ENCODE data around the gene SERTAD2. TPM values are rescaled to one million over a fixed set of nuclear protein-coding genes. Genes with fewer than 3 reads are reported as not detected.

Gene SERTAD2
- total RNA-seq, 4 donors from 2014 or later = 13.7 to 17.3 (median 16.6) TPM

DNA sequence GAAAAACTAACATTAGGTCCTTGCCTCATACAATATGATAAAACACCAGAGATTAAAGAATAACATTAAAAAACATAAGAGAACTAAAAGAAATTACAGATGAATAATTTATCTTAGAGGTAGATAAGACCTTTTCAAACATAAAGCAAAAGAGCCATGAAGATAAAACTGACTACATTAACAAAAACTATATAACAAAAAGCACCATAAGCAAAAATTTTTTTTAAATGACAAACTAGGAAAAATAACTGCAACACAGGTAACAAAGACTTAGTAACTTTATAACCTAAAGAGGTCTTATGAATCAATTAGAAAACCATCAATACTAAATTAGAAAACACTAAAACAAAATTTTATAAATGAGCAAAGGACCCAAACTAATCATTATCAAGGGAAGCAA is 16.3 kb upstream of the SERTAD2 start:
- H3K27ac ChIP-seq = no peak overlapping the region
- H3K4me1 ChIP-seq = no peaks in the 10 kb centered on the region
- no peaks in the 10 kb centered on the region for H3K36me3 ChIP-seq
- intact Hi-C loops (cut with DNase I) = no loop called here
- DNase-seq = no peak
- H3K4me3 ChIP-seq (replicated peaks in 1 of 3) = no peak overlapping the region
- TF ChIP-seq, protein P1, sequence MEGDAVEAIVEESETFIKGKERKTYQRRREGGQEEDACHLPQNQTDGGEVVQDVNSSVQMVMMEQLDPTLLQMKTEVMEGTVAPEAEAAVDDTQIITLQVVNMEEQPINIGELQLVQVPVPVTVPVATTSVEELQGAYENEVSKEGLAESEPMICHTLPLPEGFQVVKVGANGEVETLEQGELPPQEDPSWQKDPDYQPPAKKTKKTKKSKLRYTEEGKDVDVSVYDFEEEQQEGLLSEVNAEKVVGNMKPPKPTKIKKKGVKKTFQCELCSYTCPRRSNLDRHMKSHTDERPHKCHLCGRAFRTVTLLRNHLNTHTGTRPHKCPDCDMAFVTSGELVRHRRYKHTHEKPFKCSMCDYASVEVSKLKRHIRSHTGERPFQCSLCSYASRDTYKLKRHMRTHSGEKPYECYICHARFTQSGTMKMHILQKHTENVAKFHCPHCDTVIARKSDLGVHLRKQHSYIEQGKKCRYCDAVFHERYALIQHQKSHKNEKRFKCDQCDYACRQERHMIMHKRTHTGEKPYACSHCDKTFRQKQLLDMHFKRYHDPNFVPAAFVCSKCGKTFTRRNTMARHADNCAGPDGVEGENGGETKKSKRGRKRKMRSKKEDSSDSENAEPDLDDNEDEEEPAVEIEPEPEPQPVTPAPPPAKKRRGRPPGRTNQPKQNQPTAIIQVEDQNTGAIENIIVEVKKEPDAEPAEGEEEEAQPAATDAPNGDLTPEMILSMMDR (IDR thresholded peaks at IDR 0.05) = no peak
- TF ChIP-seq POLR2A (IDR thresholded peaks at IDR 0.05) = no peak
- no peaks in the 10 kb centered on the region for H3K9me3 ChIP-seq
- no peaks in the 10 kb centered on the region for H3K27me3 ChIP-seq

DNA sequence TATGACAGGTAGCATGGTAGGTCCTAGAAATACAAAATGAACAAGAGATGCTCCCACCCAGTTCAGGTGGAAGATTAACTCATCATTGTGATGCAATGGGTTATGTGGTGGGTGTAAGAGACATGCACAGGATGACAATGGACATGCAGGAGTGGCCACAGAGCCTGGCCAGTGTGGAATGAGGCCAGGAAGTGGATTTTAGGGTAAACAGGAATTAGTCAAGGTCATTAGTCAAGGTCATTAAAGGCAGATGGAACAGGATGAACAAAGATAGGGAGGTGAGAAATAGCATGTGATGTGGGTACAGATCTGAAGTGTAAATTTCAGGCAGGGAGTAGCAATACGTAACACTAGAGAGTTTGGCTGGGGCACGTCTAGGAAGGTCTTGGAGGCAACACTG is 15.6 kb upstream of the SERTAD2 start:
- WGBS, 2 donors = 88 to 94% methylated on average over 2 of the region's 2 CpGs
- no peak overlapping the region for H3K27ac ChIP-seq
- H3K36me3 ChIP-seq = no peaks in the 10 kb centered on the region
- no peak for DNase-seq
- H3K4me3 ChIP-seq (replicated peaks in 1 of 3) = no peak overlapping the region
- intact Hi-C loops (cut with DNase I) = no loop called here
- H3K27me3 ChIP-seq = no peaks in the 10 kb centered on the region
- H3K4me1 ChIP-seq = no peaks in the 10 kb centered on the region
- no peak for TF ChIP-seq POLR2A (IDR thresholded peaks at IDR 0.05)
- TF ChIP-seq, protein P1 (IDR thresholded peaks at IDR 0.05) = no peak
- H3K9me3 ChIP-seq = no peaks in the 10 kb centered on the region

DNA sequence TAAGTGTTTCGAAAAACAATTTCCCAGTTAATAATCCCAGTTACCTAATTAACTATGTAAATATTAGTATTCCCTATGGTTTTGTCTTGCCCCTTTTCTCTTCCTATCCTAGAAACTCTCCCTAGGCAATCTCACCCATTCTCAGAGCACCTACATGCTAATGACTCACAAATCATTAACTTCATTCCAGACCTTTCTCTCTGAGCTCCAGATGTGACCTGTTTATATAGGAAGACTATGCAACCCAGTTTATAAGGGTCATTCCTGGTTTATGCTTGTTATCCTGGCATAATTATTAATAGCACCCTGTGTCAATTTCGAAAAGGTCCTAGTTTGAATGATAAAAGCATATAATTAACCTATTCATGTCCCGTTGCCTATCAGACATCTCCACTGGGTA is 14.8 kb upstream of the SERTAD2 start:
- no peak for DNase-seq
- H3K4me1 ChIP-seq = no peaks in the 10 kb centered on the region
- H3K27ac ChIP-seq = no peak overlapping the region
- TF ChIP-seq, protein P1 (IDR thresholded peaks at IDR 0.05) = no peak
- no peak for TF ChIP-seq POLR2A (IDR thresholded peaks at IDR 0.05)
- H3K4me3 ChIP-seq (replicated peaks in 1 of 3) = no peak overlapping the region
- no peaks in the 10 kb centered on the region for H3K9me3 ChIP-seq
- no peaks in the 10 kb centered on the region for H3K36me3 ChIP-seq
- intact Hi-C loops (cut with DNase I) = no loop called here
- H3K27me3 ChIP-seq = no peaks in the 10 kb centered on the region
- WGBS, 2 donors = 92 to 93% methylated on average over 3 of the region's 3 CpGs

DNA sequence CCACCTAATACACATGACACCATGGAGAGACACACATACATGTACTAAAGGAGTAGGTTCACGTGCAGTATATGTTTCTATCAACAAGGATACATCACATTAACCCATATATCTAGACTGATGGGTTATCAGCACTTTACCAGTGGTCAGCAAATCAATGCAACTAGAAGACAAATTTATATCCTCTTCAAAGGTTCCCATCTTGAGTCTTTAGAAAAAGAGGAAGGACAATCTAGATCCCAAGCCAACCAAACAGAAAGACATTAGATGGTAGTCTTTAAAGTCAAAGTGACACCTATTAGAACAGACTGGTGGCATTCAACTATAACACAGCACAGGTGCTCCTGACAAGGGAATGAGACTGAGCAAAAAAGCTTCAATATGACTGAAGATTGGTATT is 13.8 kb upstream of the SERTAD2 start:
- H3K4me1 ChIP-seq = no peaks in the 10 kb centered on the region
- no peaks in the 10 kb centered on the region for H3K27me3 ChIP-seq
- no peak for TF ChIP-seq POLR2A (IDR thresholded peaks at IDR 0.05)
- TF ChIP-seq, protein P1 (IDR thresholded peaks at IDR 0.05) = no peak
- no peak for DNase-seq
- H3K27ac ChIP-seq = no peak overlapping the region
- H3K36me3 ChIP-seq = no peaks in the 10 kb centered on the region
- intact Hi-C loops (cut with DNase I) = no loop called here
- no peak overlapping the region for H3K4me3 ChIP-seq (replicated peaks in 1 of 3)
- 94 to 96% methylated on average over 1 of the region's 1 CpG for WGBS, 2 donors
- H3K9me3 ChIP-seq = no peaks in the 10 kb centered on the region

DNA sequence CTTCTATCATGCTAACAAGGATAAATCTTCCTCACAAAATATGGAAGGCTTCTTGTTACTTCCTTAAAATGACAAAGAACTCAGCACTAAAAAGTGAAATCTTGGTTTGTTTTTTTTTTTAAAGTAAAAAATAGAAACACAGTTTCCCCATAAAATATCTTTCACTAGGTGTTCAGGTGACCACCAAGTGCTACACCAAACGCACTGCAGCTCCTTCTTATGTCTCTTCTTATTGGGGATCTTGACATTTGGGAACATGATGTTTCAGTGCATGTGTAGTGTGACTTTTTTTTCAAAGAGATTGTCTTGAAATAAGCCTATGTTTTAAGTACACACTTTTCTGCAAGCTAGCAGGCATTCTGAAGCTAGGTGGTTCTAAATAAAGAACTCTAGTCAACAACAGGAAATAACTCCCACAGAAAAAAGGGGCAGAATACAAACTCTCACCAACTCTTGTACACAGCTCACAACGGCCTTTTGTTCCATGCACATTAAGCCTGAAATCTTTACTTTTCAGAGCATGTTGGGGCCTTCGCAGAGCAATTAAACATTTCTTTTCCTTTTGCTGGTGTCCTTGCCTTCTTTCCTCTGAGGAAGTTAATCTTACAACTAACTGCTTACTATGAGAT is 13.2 kb upstream of the SERTAD2 start:
- 58 to 70% methylated on average over 3 of the region's 3 CpGs for WGBS, 2 donors
- no peak for DNase-seq
- TF ChIP-seq POLR2A (IDR thresholded peaks at IDR 0.05) = no peak
- TF ChIP-seq, protein P1 (IDR thresholded peaks at IDR 0.05) = no peak
- Histone ChIP-seq H3K27me3 (no peaks in the 10 kb centered on the region), H3K4me3 (replicated peaks in 1 of 3) (no peak overlapping the region), H3K27ac (no peak overlapping the region), H3K36me3 (no peaks in the 10 kb centered on the region), H3K4me1 (no peaks in the 10 kb centered on the region), H3K9me3 (no peaks in the 10 kb centered on the region)
- intact Hi-C loops (cut with DNase I) = no loop called here

Data from thyroid gland (tissue), 4 donors.